Mesenchymal stem cell (in vitro differentiated cells and primary cell): Measurements from ENCODE around the gene DRAP1.

Source experiments
- DNase-seq: peaks from one replicate; pipeline ENCODE4 v3.0.0-alpha.2; 2013
- H2AFZ ChIP-seq: one replicate; pipeline ENCODE4 v1.6.1; 2013; ENCODE audit warnings: low read depth, mild to moderate bottlenecking, control low read depth, inconsistent platforms, low read length, moderate library complexity
- H2AK5ac ChIP-seq: 2 replicates; pipeline ENCODE4 v1.6.1; 2013; ENCODE audit warnings: low read length, moderate library complexity, mild to moderate bottlenecking, inconsistent platforms; ENCODE audit not compliant: severe bottlenecking
- H2BK120ac ChIP-seq: one replicate; pipeline ENCODE4 v1.6.1; 2013; ENCODE audit warnings: low read depth, mild to moderate bottlenecking, inconsistent platforms, low read length, moderate library complexity
- H2BK12ac ChIP-seq, 2 experiments: one replicate each; pipeline ENCODE4 v1.6.1; 2013; ENCODE audit warnings: inconsistent platforms in 2 of 2, low read length in 2 of 2, mild to moderate bottlenecking in 2 of 2, moderate library complexity in 2 of 2, control low read depth in 1 of 2
- H2BK15ac ChIP-seq: one replicate; pipeline ENCODE4 v1.6.1; 2013; ENCODE audit warnings: mild to moderate bottlenecking, low read depth, inconsistent platforms; ENCODE audit not compliant: poor library complexity, severe bottlenecking
- H2BK5ac ChIP-seq: 2 replicates; pipeline ENCODE4 v1.6.1; 2013; ENCODE audit warnings: low read depth, mild to moderate bottlenecking, low read length, control low read depth, inconsistent platforms; ENCODE audit not compliant: poor library complexity, severe bottlenecking
- H3K14ac ChIP-seq, 2 experiments: one replicate each; pipeline ENCODE4 v1.6.1; 2013; ENCODE audit warnings: inconsistent platforms in 2 of 2, low read length in 2 of 2, control low read depth in 1 of 2, mild to moderate bottlenecking in 1 of 2, moderate library complexity in 1 of 2
- H3K18ac ChIP-seq, 2 experiments: one replicate each; pipeline ENCODE4 v1.6.1; 2013; ENCODE audit warnings: inconsistent platforms in 2 of 2, low read length in 2 of 2, control low read depth in 1 of 2, low read depth in 1 of 2, mild to moderate bottlenecking in 1 of 2
- H3K23ac ChIP-seq, 2 experiments: one replicate each; pipeline ENCODE4 v1.6.1; 2013; ENCODE audit warnings: inconsistent platforms in 2 of 2, low read length in 2 of 2, mild to moderate bottlenecking in 2 of 2, moderate library complexity in 2 of 2, control low read depth in 1 of 2
- H3K27ac ChIP-seq: 2 replicates; pipeline ENCODE4 v1.5.1; 2013; ENCODE audit warnings: mild to moderate bottlenecking, moderate library complexity, low read length, control low read depth, inconsistent platforms; ENCODE audit not compliant: poor library complexity, severe bottlenecking
- H3K27me3 ChIP-seq, 2 experiments: 2 replicates each; pipeline versions ENCODE4 v1.6.1 to v1.7.0; 2013; ENCODE audit warnings: low read length in 2 of 2, mild to moderate bottlenecking in 2 of 2, moderate library complexity in 2 of 2, control low read depth in 1 of 2, inconsistent platforms in 1 of 2; ENCODE audit not compliant: control insufficient read depth in 1 of 2, insufficient read depth in 1 of 2
- H3K36me3 ChIP-seq, 2 experiments: 2 replicates each; pipeline versions ENCODE4 v1.6.1 to v1.7.0; 2013; ENCODE audit warnings: low read length in 2 of 2, control low read depth in 1 of 2, inconsistent platforms in 1 of 2, low read depth in 1 of 2, mild to moderate bottlenecking in 1 of 2; ENCODE audit not compliant: insufficient read depth in 2 of 2, control insufficient read depth in 1 of 2
- H3K4ac ChIP-seq, 2 experiments: one replicate each; pipeline ENCODE4 v1.6.1; 2013; ENCODE audit warnings: inconsistent platforms in 2 of 2, low read length in 2 of 2, mild to moderate bottlenecking in 2 of 2, moderate library complexity in 2 of 2, control low read depth in 1 of 2, low read depth in 1 of 2
- H3K4me1 ChIP-seq: 2 replicates; pipeline ENCODE4 v1.6.1; 2013; ENCODE audit warnings: low read depth, low read length, control low read depth; ENCODE audit not compliant: control insufficient read depth, insufficient read depth
- H3K4me2 ChIP-seq: 2 replicates; pipeline ENCODE4 v1.6.1; 2013; ENCODE audit warnings: low read length, mild to moderate bottlenecking, inconsistent platforms; ENCODE audit not compliant: poor library complexity, severe bottlenecking
- H3K4me3 ChIP-seq, 2 experiments: 2 replicates each; pipeline versions ENCODE4 v1.5.1 to v1.7.0; 2013; ENCODE audit warnings: low read length in 2 of 2, mild to moderate bottlenecking in 2 of 2, control low read depth in 1 of 2, low read depth in 1 of 2; ENCODE audit not compliant: insufficient read depth in 1 of 2
- H3K79me1 ChIP-seq: replicated peaks from 2 replicates; pipeline ENCODE4 v1.6.1; 2013; ENCODE audit warnings: mild to moderate bottlenecking, control low read depth, low read length, inconsistent platforms; ENCODE audit not compliant: poor library complexity, severe bottlenecking
- H3K9ac ChIP-seq: 2 replicates; pipeline ENCODE4 v1.7.0; 2013; ENCODE audit warnings: mild to moderate bottlenecking, low read length, moderate library complexity
- H3K9me3 ChIP-seq: 2 replicates; pipeline ENCODE4 v1.7.0; 2013; ENCODE audit warnings: mild to moderate bottlenecking, low read length; ENCODE audit not compliant: control insufficient read depth
- H4K8ac ChIP-seq: one replicate; pipeline ENCODE4 v1.6.1; 2013; ENCODE audit warnings: inconsistent platforms, mild to moderate bottlenecking, low read length, moderate library complexity
- H4K91ac ChIP-seq: one replicate; pipeline ENCODE4 v1.6.1; 2013; ENCODE audit warnings: mild to moderate bottlenecking, low read length, inconsistent platforms
- WGBS: methylation state at CpG from one replicate; pipeline ENCODE4 v1.1.7; 2013; ENCODE audit warnings: mixed read lengths; 5-methylcytosine and 5-hydroxymethylcytosine counted together

DRAP1 gene

GRCh38 chr11:65954771-65955170 is 35.5 kb downstream of the DRAP1 start:
- Histone ChIP-seq H4K8ac (no peak overlapping the region), H3K23ac (peak overlapping the region in 1 of 2 experiments; percentile 31), H2BK5ac (no peak overlapping the region), H3K27ac (no peak overlapping the region), H3K36me3 (no peaks in the 10 kb centered on the region), H3K14ac (no peak overlapping the region), H2BK12ac (no peak overlapping the region), H3K4ac (no peak overlapping the region), H2BK120ac (no peak overlapping the region), H3K9me3 (no peaks in the 10 kb centered on the region), H3K27me3 (no peaks in the 10 kb centered on the region), H3K4me3 (no peak overlapping the region), H4K91ac (no peak overlapping the region), H3K79me1 (no peaks in the 10 kb centered on the region), H2BK15ac (no peak overlapping the region), H3K4me1 (no peaks in the 10 kb centered on the region), H3K4me2 (no peak overlapping the region), H2AFZ (no peak overlapping the region), H2AK5ac (no peak overlapping the region), H3K18ac (no peak overlapping the region), H3K9ac (no peak overlapping the region)
- no peak for DNase-seq
- 90% methylated on average over 7 of the region's 8 CpGs for WGBS

GRCh38 chr11:65958291-65958690 is 39.1 kb downstream of the DRAP1 start:
- H3K27me3 ChIP-seq: no peaks in the 10 kb centered on the region
- no peaks in the 10 kb centered on the region for H3K9me3 ChIP-seq
- no peaks in the 10 kb centered on the region for H3K79me1 ChIP-seq
- H4K8ac ChIP-seq: no peak overlapping the region
- no peak overlapping the region for H2AFZ ChIP-seq
- no peak overlapping the region for H3K14ac ChIP-seq
- H2AK5ac ChIP-seq: no peak overlapping the region
- H3K36me3 ChIP-seq: no peaks in the 10 kb centered on the region
- no peak for DNase-seq
- no peak overlapping the region for H3K9ac ChIP-seq
- H3K4me1 ChIP-seq: peaks cover 6% of the 10 kb centered on the region
- no peak overlapping the region for H3K23ac ChIP-seq
- no peak overlapping the region for H3K4me3 ChIP-seq
- H3K4ac ChIP-seq: no peak overlapping the region
- H3K4me2 ChIP-seq: no peak overlapping the region
- no peak overlapping the region for H2BK5ac ChIP-seq
- H2BK12ac ChIP-seq: no peak overlapping the region
- 63% methylated on average over 3 of the region's 4 CpGs for WGBS
- no peak overlapping the region for H3K18ac ChIP-seq
- H2BK120ac ChIP-seq: no peak overlapping the region
- no peak overlapping the region for H3K27ac ChIP-seq
- H2BK15ac ChIP-seq: no peak overlapping the region
- no peak overlapping the region for H4K91ac ChIP-seq

- H2BK120ac ChIP-seq: no peak overlapping the region
- H3K9ac ChIP-seq: no peak overlapping the region
- no peak overlapping the region for H3K27ac ChIP-seq
- no peak overlapping the region for H2BK5ac ChIP-seq
- H3K36me3 ChIP-seq: peaks cover 2 to 3% of the 10 kb centered on the region in 2 experiments
- no peaks in the 10 kb centered on the region for H3K27me3 ChIP-seq
- no peak overlapping the region for H4K91ac ChIP-seq
- no peak overlapping the region for H4K8ac ChIP-seq
- no peaks in the 10 kb centered on the region for H3K9me3 ChIP-seq
- H3K4me1 ChIP-seq: peaks cover 9% of the 10 kb centered on the region
- H3K18ac ChIP-seq: no peak overlapping the region
- H3K4me2 ChIP-seq: no peak overlapping the region
- H3K23ac ChIP-seq: no peak overlapping the region
- no peak overlapping the region for H2BK12ac ChIP-seq
- 77% methylated on average over 17 of the region's 17 CpGs for WGBS
- no peak overlapping the region for H2AK5ac ChIP-seq
- H2BK15ac ChIP-seq: no peak overlapping the region
- H3K79me1 ChIP-seq: no peaks in the 10 kb centered on the region
- no peak overlapping the region for H3K4ac ChIP-seq
- no peak overlapping the region for H3K4me3 ChIP-seq
- no peak for DNase-seq
- no peak overlapping the region for H3K14ac ChIP-seq
- H2AFZ ChIP-seq: no peak overlapping the region
These were observed 39.7 kb downstream of the DRAP1 start for GRCh38 chr11:65958774-65959420.

- Histone ChIP-seq H2AFZ (no peak overlapping the region), H2AK5ac (no peak overlapping the region), H3K4me3 (peak overlapping the region; percentile 55 to 92), H2BK120ac (peak overlapping the region; percentile 45), H3K23ac (no peak overlapping the region), H3K14ac (no peak overlapping the region), H4K8ac (peak overlapping the region; percentile 69), H3K27me3 (no peaks in the 10 kb centered on the region), H3K18ac (peak overlapping the region; percentile 65 to 76), H3K4me2 (peak overlapping the region; percentile 59), H3K9me3 (no peaks in the 10 kb centered on the region), H3K9ac (peak overlapping the region; percentile 96), H3K4me1 (peaks cover 13% of the 10 kb centered on the region), H2BK12ac (no peak overlapping the region), H3K36me3 (peaks cover 22 to 23% of the 10 kb centered on the region in 2 experiments), H3K27ac (peak overlapping the region; percentile 83), H2BK5ac (no peak overlapping the region), H2BK15ac (peak overlapping the region; percentile 62), H3K4ac (peak overlapping the region; percentile 10 to 42), H3K79me1 (peaks cover 16% of the 10 kb centered on the region), H4K91ac (peak overlapping the region; percentile 22)
- no peak for DNase-seq
- WGBS: 65% methylated on average over 13 of the region's 16 CpGs
These were observed 41.6 kb downstream of the DRAP1 start for GRCh38 chr11:65960824-65961266.
